HepG2 (cell line): ENCODE results near the gene OSBPL2. TPM values are rescaled to one million over a fixed set of nuclear protein-coding genes. Genes with fewer than 3 reads are reported as not detected.

Experiments used
- ATAC-seq: fragments of 200-7000 bp; cut with Tn5 transposase; 3 replicates; pipeline ENCODE4 v1.9.1; 2020; ENCODE audit warnings: mild to moderate bottlenecking, moderate library complexity
- BruUV-seq: library from RNA; stranded (reverse); fragments of 400-500 nt; replicated peaks from 2 replicates; lab custom pipeline; 2021; lab: Mats Ljungman, UMichigan
- CTCF ChIA-PET: fragments of 300-600 bp; formaldehyde crosslinking; extraction: SDS; loops from one replicate; lab custom pipeline; 2021; ENCODE audit warnings: low total read pairs, inconsistent platforms, low intra/inter-chr PET ratio; lab: Yijun Ruan, JAX
- POLR2A ChIA-PET: fragments of 350-600 bp; sonication (Branson Sonifier 250); formaldehyde crosslinking; loops from one replicate; lab custom pipeline; 2020; ENCODE audit warnings: antibody characterized with exemption, inconsistent platforms; lab: Yijun Ruan, JAX
- DNase-seq: peaks from one replicate; pipeline ENCODE4 v3.0.0-alpha.2; 2015; ENCODE audit warnings: low spot score
- FAIRE-seq: peaks from 3 replicates; lab custom pipeline; 2011; peaks lifted over from hg19 to GRCh38; lab: Jason Lieb, UNC
- H2AFZ ChIP-seq: one replicate; pipeline ENCODE4 v1.6.1; 2011; ENCODE audit warnings: low read length, inconsistent platforms
- H3K27ac ChIP-seq: fragments of 300-600 bp; 3 replicates; pipeline ENCODE4 v1.8.0; 2011; ENCODE audit warnings: mixed run types, mild to moderate bottlenecking, mixed read lengths, low read length, inconsistent platforms; ENCODE audit not compliant: insufficient read depth; ENCODE audit errors: extremely low read length
- H3K27me3 ChIP-seq, 2 experiments: fragments of 200-600 bp in 1 of 2; 2 replicates in 1 of 2; 3 replicates in 1 of 2; pipeline versions ENCODE4 v1.6.0 to v1.8.0; 2011; ENCODE audit warnings: low read length in 2 of 2, mild to moderate bottlenecking in 2 of 2, moderate library complexity in 2 of 2, inconsistent platforms in 1 of 2; ENCODE audit not compliant: insufficient read depth in 2 of 2, control insufficient read depth in 1 of 2
- H3K36me3 ChIP-seq, 2 experiments: fragments of 200-600 bp in 1 of 2; replicated peaks in 1 of 2; 2 replicates in 1 of 2; 3 replicates in 1 of 2; pipeline versions ENCODE4 v1.5.1 to v1.8.0; 2011; ENCODE audit warnings: low read length in 2 of 2, inconsistent platforms in 1 of 2; ENCODE audit not compliant: insufficient read depth in 2 of 2, control insufficient read depth in 1 of 2
- H3K4me1 ChIP-seq: 2 replicates; pipeline ENCODE4 v1.5.1; 2012; ENCODE audit warnings: low read length, inconsistent platforms; ENCODE audit not compliant: insufficient read depth
- H3K4me2 ChIP-seq: 2 replicates; pipeline ENCODE4 v1.6.0; 2011; ENCODE audit warnings: low read depth, low read length, inconsistent platforms
- H3K4me3 ChIP-seq, 3 experiments: fragments of 200-600 bp in 1 of 3; sonication (generic), shearing (Covaris generic) in 1 of 3; replicated peaks in 1 of 3; 2 replicates each; pipeline ENCODE4 v1.5.1; 2011 to 2016; ENCODE audit warnings: low read length in 3 of 3, inconsistent platforms in 2 of 3, low read depth in 2 of 3, mild to moderate bottlenecking in 2 of 3, control low read depth in 1 of 3, mixed read lengths in 1 of 3; ENCODE audit not compliant: insufficient read depth in 1 of 3
- H3K79me2 ChIP-seq: one replicate; pipeline ENCODE4 v1.6.1; 2011; ENCODE audit warnings: low read length, inconsistent platforms; ENCODE audit not compliant: insufficient read depth
- H3K9ac ChIP-seq: 2 replicates; pipeline ENCODE4 v1.6.0; 2011; ENCODE audit warnings: mild to moderate bottlenecking, low read depth, low read length, inconsistent platforms; ENCODE audit not compliant: insufficient read depth
- H3K9me3 ChIP-seq: 2 replicates; pipeline ENCODE4 v1.5.1; 2012; ENCODE audit warnings: mild to moderate bottlenecking, low read length
- H4K20me1 ChIP-seq: 2 replicates; pipeline ENCODE4 v1.6.0; 2011; ENCODE audit warnings: inconsistent platforms, mild to moderate bottlenecking, low read length, moderate library complexity; ENCODE audit not compliant: insufficient read depth
- NCOR1 ChIP-seq: fragments of 200-600 bp; sonication (generic); IDR thresholded peaks from 2 replicates; pipeline ENCODE4 v1.7.0; 2017; ENCODE audit warnings: antibody characterized with exemption, low read length, borderline replicate concordance
- NR1H2 ChIP-seq: sonication (generic); formaldehyde crosslinking; IDR thresholded peaks from 2 replicates; pipeline ENCODE4 v1.8.1; 2022; ENCODE audit warnings: low read depth, missing genetic modification reagents, borderline replicate concordance
- ONECUT2 ChIP-seq: sonication (generic); formaldehyde crosslinking; IDR thresholded peaks from 2 replicates; pipeline ENCODE4 v1.4.0; 2020; ENCODE audit warnings: missing genetic modification reagents
- PCBP2 ChIP-seq: fragments of 200-400 bp; formaldehyde crosslinking; optimal IDR thresholded peaks from 2 replicates; pipeline ENCODE3; 2018; ENCODE audit warnings: low read length, low read depth; ENCODE audit not compliant: poor library complexity, severe bottlenecking
- SATB2 ChIP-seq: sonication (generic); formaldehyde crosslinking; IDR thresholded peaks from 2 replicates; pipeline ENCODE4 v1.5.0; 2020; ENCODE audit warnings: missing genetic modification reagents
- TBX3 ChIP-seq: fragments of 450-650 bp; IDR thresholded peaks from 2 replicates; pipeline ENCODE4 v1.6.1; 2017; ENCODE audit warnings: antibody characterized with exemption, mild to moderate bottlenecking, inconsistent platforms, borderline replicate concordance
- ZNF614 ChIP-seq: IDR thresholded peaks from 2 replicates; pipeline ENCODE4 v1.6.1; 2018; ENCODE audit warnings: missing biosample characterization, missing genetic modification reagents, inconsistent platforms, borderline replicate concordance
- WGBS: methylation state at CpG from one replicate; pipeline ENCODE4 v1.1.6; 2017; ENCODE audit warnings: low lambda C conversion rate; 5-methylcytosine and 5-hydroxymethylcytosine counted together
- in situ Hi-C: cut with HindIII; loops from 2 replicates; pipeline ENCODE4 v1.10.0; 2017; ENCODE audit warnings: low pct_unique_long_range_greater_than_20kb; ENCODE audit not compliant: extremely low pct_ligation_motif_present
- intact Hi-C: fragments of 100-400 bp; cut with micrococcal nuclease; formaldehyde crosslinking; loops from one replicate; pipeline ENCODE4 v1.10.0; 2022; ENCODE audit not compliant: unreplicated experiment
- polyA plus RNA-seq, 8 experiments: library from polyadenylated mRNA; depleted of rRNA in 3 of 8; stranded (reverse) in 7 of 8; unstranded in 1 of 8; fragments of >200 nt; fragmentation: Illumina TruSeq in 4 of 8; extraction: Trizol in 4 of 8; gene quantifications; 2 replicates each; pipeline versions ENCODE4 v1.2.1 to v1.2.3, GENCODE V29; 2011 to 2016; ENCODE audit warnings: low read depth in 4 of 8, missing spikeins in 1 of 8, mixed read lengths in 1 of 8; ENCODE audit not compliant: insufficient read depth in 1 of 8
- total RNA-seq, 5 experiments: library from RNA; depleted of rRNA; stranded (reverse); fragments of >200 nt; fragmentation: Illumina TruSeq; extraction: Trizol; gene quantifications; 2 replicates each; pipeline ENCODE4 v1.2.3, GENCODE V29; 2016; ENCODE audit warnings: low read depth in 1 of 5
- TF ChIP-seq, protein P1 (sequence below): sonication (generic); formaldehyde crosslinking; IDR thresholded peaks from 2 replicates; pipeline ENCODE4 v1.4.0; 2020; ENCODE audit warnings: missing genetic modification reagents
- TF ChIP-seq, protein P2 (sequence below): sonication (generic); formaldehyde crosslinking; conservative IDR thresholded peaks from 2 replicates; pipeline ENCODE4 v1.4.0; 2020; ENCODE audit warnings: mild to moderate bottlenecking, missing genetic modification reagents, moderate library complexity
- TF ChIP-seq, protein P3 (sequence below): sonication (generic); formaldehyde crosslinking; conservative IDR thresholded peaks from 2 replicates; pipeline ENCODE4 v1.4.0; 2020; ENCODE audit warnings: missing genetic modification reagents

The OSBPL2 gene
- total and polyA plus RNA-seq, 2 of the 13 experiments (the other 11 are each of a cell fraction or from before 2014, with no cell fraction given) = 18.5 to 37.4 TPM

DNA sequence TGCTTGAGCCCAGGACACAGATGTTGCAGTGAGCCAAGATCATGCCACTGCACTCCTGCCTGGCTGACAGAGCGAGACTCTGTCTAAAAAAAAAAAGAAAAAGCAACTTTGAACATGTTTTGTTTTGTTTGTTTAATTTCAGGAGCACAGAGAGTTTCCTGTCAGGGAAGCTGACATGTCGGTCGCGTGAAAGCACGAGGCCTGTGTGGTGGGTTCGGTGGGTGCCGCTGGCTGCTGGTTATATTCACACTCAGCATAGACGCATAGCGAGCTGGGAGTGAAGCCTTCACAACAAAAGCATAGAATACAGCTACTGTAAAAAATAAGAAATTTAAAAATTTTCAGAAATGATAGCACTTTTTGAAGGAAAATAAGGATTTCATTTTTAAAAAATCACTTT is 41.0 kb upstream of the OSBPL2 start (continued):
- TF ChIP-seq, protein P1, sequence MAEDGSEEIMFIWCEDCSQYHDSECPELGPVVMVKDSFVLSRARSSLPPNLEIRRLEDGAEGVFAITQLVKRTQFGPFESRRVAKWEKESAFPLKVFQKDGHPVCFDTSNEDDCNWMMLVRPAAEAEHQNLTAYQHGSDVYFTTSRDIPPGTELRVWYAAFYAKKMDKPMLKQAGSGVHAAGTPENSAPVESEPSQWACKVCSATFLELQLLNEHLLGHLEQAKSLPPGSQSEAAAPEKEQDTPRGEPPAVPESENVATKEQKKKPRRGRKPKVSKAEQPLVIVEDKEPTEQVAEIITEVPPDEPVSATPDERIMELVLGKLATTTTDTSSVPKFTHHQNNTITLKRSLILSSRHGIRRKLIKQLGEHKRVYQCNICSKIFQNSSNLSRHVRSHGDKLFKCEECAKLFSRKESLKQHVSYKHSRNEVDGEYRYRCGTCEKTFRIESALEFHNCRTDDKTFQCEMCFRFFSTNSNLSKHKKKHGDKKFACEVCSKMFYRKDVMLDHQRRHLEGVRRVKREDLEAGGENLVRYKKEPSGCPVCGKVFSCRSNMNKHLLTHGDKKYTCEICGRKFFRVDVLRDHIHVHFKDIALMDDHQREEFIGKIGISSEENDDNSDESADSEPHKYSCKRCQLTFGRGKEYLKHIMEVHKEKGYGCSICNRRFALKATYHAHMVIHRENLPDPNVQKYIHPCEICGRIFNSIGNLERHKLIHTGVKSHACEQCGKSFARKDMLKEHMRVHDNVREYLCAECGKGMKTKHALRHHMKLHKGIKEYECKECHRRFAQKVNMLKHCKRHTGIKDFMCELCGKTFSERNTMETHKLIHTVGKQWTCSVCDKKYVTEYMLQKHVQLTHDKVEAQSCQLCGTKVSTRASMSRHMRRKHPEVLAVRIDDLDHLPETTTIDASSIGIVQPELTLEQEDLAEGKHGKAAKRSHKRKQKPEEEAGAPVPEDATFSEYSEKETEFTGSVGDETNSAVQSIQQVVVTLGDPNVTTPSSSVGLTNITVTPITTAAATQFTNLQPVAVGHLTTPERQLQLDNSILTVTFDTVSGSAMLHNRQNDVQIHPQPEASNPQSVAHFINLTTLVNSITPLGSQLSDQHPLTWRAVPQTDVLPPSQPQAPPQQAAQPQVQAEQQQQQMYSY (CRISPR knock-in tag) = no peak
- no peak for TF ChIP-seq ONECUT2 (CRISPR knock-in tag)
- no peak for TF ChIP-seq PCBP2
- TF ChIP-seq, protein P2, sequence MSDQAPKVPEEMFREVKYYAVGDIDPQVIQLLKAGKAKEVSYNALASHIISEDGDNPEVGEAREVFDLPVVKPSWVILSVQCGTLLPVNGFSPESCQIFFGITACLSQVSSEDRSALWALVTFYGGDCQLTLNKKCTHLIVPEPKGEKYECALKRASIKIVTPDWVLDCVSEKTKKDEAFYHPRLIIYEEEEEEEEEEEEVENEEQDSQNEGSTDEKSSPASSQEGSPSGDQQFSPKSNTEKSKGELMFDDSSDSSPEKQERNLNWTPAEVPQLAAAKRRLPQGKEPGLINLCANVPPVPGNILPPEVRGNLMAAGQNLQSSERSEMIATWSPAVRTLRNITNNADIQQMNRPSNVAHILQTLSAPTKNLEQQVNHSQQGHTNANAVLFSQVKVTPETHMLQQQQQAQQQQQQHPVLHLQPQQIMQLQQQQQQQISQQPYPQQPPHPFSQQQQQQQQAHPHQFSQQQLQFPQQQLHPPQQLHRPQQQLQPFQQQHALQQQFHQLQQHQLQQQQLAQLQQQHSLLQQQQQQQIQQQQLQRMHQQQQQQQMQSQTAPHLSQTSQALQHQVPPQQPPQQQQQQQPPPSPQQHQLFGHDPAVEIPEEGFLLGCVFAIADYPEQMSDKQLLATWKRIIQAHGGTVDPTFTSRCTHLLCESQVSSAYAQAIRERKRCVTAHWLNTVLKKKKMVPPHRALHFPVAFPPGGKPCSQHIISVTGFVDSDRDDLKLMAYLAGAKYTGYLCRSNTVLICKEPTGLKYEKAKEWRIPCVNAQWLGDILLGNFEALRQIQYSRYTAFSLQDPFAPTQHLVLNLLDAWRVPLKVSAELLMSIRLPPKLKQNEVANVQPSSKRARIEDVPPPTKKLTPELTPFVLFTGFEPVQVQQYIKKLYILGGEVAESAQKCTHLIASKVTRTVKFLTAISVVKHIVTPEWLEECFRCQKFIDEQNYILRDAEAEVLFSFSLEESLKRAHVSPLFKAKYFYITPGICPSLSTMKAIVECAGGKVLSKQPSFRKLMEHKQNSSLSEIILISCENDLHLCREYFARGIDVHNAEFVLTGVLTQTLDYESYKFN = no peak

DNA sequence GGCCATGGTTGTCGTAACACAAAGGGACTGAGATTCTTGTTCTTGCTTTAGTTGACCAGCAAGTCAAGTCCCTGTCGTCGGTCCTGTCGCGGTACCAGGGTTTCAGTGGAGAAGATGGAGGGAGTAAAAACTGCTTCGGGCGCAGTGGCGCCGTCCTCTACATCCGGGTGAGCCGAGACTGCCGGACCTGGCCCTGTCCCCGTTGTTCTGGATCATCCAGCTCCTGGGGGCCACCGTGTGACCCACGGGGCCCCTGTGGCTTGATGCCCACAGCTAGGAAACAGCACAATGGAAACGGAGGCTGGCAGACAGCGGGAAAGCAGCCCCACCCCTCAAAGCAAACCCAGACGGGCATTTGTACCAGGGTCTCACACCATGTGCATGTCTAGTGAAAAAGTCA is 40.5 kb upstream of the OSBPL2 start:
- ATAC-seq = no peak
- BruUV-seq = no TSS peak
- intact Hi-C loops = no loop called here
- Histone ChIP-seq H3K4me2 (no peak overlapping the region), H4K20me1 (no peaks in the 10 kb centered on the region), H3K4me3 (no peak overlapping the region), H3K9ac (no peak overlapping the region), H3K36me3 (peaks cover 40 to 65% of the 10 kb centered on the region in 2 experiments), H3K79me2 (peaks cover 2% of the 10 kb centered on the region), H3K27me3 (no peaks in the 10 kb centered on the region), H2AFZ (no peak overlapping the region), H3K9me3 (no peaks in the 10 kb centered on the region), H3K4me1 (no peaks in the 10 kb centered on the region), H3K27ac (no peak overlapping the region)
- ChIA-PET CTCF (no interaction called here), POLR2A (interaction anchor here (1.1 kb wide), 1 partner anchor 10 kb away, joined by 3 read pairs; no protein-coding TSS in a partner anchor)
- in situ Hi-C loops = no loop called here
- no peak for DNase-seq
- 95% methylated on average over 18 of the region's 18 CpGs for WGBS
- TF ChIP-seq NCOR1 = no peak
- no peak for TF ChIP-seq SATB2
- no peak for TF ChIP-seq TBX3
- no peak for TF ChIP-seq NR1H2 (CRISPR knock-in tag)
- TF ChIP-seq ZNF614 (CRISPR knock-in tag) = no peak
- TF ChIP-seq, protein P3, sequence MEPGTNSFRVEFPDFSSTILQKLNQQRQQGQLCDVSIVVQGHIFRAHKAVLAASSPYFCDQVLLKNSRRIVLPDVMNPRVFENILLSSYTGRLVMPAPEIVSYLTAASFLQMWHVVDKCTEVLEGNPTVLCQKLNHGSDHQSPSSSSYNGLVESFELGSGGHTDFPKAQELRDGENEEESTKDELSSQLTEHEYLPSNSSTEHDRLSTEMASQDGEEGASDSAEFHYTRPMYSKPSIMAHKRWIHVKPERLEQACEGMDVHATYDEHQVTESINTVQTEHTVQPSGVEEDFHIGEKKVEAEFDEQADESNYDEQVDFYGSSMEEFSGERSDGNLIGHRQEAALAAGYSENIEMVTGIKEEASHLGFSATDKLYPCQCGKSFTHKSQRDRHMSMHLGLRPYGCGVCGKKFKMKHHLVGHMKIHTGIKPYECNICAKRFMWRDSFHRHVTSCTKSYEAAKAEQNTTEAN = no peak
- FAIRE-seq = no peak
